HG03432 (cell line): ENCODE measurements around the gene ZSCAN10.

Experiments used
- ATAC-seq: cut with Tn5 transposase; IDR thresholded peaks from one replicate; pipeline ENCODE4 v1.9.1; 2021; ENCODE audit warnings: mild to moderate bottlenecking, moderate library complexity; ENCODE audit not compliant: unreplicated experiment

Gene ZSCAN10

DNA sequence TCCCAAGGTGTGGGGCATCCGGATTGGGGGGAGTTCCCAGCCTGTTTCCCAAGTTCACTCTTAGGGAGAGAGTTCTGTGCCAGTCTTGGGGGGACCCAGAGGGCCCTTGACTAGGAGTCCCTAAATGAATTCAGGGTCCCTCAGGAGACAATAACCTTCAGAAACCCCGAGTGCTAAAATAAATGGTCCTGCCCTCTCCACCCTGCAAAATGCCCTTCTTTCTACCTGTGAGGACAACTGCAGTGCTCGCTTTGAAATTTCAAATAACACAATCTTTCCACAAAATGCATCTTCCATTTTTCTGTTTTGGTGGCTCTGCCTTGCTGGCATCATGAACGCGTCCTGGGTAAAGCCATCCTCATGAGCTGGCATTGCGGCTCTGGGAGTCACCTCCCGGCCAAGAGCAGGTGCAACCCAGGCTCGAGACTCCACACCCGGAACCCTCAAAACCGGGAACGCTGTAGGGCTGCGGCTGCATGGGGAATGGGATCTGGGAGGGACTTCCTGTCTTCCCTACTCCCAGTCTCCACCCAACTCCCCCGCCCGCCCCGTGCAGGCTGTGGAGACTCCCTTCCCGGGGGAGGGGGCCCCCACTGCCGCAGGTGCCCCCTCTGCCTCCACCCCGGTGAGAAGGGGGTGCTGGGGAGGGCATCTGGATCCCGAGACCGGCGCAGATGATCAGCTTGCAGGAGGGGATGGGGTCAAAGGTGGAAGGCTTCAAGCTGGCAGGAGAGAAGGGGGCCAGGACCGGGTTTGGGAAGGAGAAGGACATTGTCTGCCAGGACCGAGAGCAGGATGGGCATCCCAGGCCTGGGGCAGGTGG, 13.2 kb upstream of the ZSCAN10 start, which contains the start of gene ZNF205:
ZNF205 (plus strand) TSS at position 529 of the 823 bp plus-strand sequence. CDS start 845 bp downstream, outside the sequence.
- ATAC-seq, result no peak

DNA sequence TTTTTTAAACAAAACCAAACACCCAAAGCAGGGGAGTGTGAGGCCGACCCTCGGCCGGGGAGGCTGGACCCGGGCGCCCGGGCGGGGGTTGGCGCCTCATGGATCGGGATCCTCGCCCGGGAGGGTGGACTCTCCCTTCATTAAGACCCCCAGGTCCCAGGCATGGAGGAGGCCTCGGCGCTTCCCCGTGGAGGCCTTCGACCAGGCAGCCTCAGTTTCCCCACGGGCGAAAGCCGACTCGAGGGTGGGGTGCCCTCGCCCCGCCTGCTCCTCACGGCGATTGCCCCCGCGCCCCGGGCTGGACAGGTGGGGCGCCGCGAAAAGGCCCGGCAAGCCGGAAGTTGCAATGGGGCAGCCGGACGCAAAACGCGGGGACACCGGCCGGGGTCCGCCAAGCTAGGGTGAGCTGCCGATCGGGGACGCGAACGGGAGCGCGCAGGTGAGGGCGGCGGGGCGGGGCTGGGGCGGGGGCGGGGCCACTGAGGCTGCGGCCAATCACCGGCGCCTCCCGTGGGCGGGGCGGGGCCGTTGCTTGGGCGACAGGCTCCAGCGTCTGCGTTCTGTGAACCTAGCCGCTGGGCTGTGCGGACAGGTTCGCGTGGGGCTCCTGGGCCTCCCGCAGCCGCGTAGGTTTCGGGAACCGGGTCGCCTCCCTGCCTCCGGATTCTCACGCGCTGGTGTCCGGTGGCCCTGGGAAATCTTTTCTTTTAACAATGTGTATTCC, 7.3 kb upstream of the ZSCAN10 start:
- ATAC-seq, result peak; percentile 90

DNA sequence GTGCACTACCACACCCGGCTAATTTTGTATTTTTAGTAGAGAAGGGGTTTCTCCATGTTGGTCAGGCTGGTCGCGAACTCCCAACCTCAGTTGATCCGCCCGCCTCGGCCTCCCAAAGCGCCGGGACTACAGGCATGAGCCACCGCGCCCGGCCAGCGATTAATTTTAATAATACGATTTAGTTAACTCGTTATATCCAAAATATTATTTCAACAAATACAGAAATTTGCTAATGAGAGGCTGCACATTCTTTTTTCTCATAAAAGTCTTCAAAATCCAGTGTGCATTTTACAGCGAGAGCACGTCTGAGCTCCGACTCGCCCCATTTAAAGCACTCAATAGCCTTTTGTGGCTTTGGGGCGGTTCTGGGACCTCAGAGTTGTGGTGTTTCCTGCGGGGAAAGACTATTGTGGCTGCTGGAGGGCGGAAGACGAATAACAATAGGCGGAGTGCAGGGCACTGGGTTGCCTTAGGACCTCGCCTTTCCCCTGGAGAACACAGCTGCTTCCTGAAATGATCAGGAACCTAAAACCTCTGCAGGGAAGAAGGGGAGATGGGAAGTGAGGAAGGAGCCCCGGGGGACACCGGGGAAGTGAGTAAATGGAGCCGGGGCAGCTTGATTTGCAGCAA, 2.9 kb upstream of the ZSCAN10 start:
- ATAC-seq, result no peak

GRCh38 chr16:3101018-3101840, 2.1 kb upstream of the ZSCAN10 start:
- ATAC-seq, result no peak

- peak; percentile 72 for ATAC-seq
These were observed 822 bp upstream of the ZSCAN10 start for GRCh38 chr16:3099732-3100499.

DNA sequence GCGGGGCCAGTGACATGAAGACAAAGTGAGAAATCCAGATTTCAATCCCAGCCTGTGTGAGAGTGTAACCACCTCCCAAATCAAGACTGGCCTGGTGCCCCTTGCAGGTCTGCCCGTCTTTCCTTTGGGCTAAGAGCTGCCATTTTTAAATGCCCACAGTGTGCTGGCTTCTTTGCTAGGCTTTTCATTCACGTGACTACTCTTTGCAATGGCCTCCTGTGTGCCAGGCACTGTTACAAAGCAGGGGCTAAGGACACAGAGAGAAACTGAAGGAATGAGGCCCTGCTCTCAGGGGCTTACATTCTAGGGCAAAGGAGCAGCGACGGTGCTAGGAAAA, 269 bp upstream of the ZSCAN10 start:
- ATAC-seq, result no peak

DNA sequence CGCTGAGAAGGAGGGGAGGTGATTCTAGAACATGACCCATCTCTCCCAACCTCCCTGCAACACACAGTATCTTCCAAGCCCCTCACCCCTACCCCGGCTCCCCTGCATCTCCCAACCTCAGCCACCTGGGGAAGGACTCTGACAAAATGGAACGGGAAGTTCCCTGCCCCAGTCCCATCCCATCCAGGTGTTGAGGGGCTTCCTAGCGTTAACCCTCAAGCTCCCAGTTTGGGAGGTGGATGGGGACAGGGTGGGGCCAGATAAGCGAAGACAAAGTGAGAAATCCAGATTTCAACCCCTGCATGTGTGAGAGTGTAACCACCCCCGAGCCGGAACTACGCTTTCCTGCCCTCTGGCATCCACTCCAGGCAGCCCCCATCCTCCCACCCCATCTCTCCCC, 1.8 kb downstream of the ZSCAN10 start:
- no peak for ATAC-seq

- ATAC-seq, result no peak
These were observed 2.7 kb downstream of the ZSCAN10 start for GRCh38 chr16:3096362-3096761.

GRCh38 chr16:3095869-3096268, 3.2 kb downstream of the ZSCAN10 start:
- peak; percentile 59 for ATAC-seq

- ATAC-seq, result no peak
These were observed 4.6 kb downstream of the ZSCAN10 start for GRCh38 chr16:3094289-3095027.

GRCh38 chr16:3092501-3092941, 6.6 kb downstream of the ZSCAN10 start:
- ATAC-seq, result no peak

DNA sequence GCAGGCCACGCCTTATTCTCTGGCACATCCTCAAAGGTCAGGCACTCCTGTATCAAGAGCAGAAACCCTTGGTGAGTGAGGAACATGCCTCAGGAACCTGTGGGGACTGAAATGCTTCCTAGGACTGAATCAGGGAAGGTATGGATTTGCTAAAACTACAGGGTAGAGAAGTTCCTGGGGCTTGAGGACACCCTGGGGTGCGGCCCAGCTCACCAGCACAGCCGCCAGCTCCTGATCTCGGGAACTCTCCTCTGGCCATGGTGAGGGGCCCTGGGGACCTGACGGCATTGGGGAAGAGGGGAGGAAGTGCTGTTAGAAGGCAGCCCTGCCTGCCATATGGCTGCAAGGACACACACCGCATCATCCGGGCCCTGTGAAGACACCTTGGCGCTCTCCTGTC, 7.5 kb downstream of the ZSCAN10 start:
- no peak for ATAC-seq

- no peak for ATAC-seq
These were observed 9.1 kb downstream of the ZSCAN10 start for GRCh38 chr16:3089717-3090592.

DNA sequence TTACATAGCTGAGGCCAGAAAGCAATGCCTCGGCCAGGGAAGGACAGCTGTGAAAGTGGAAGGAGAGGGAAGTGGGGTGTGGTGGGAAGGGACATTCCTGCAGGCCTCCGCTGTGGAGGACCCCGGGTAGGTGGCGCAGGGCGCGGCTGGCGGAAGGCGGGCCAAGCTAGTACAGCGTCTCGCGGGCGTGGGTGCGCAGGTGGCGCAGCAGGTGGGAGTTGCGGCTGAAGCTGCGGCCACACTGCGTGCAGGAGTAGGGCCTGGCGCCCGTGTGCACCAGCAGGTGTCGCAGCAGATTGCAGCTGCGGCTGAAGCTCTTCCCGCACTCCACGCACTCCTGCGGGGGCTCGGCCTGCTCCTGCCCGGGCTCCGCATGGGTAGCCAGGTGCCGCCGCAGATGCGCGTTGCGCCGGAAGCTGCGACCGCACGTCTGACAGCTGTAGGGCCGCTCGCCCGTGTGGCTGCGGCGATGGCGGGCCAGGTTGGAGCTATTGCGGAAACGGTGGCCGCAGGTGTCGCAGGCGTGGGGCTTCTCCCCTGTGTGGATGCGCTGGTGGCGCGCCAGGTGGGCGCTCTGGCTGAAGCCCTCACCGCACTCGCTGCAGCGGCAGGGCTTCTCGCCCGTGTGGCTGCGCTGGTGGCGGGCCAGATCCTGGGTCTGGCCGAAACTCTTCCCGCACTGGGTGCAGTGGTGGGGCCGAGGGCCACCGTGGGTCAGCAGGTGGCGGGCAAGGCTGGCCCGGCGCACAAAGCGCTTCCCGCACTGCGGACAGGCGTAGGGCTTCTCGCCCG, 10.0 kb downstream of the ZSCAN10 start:
- no peak for ATAC-seq

DNA sequence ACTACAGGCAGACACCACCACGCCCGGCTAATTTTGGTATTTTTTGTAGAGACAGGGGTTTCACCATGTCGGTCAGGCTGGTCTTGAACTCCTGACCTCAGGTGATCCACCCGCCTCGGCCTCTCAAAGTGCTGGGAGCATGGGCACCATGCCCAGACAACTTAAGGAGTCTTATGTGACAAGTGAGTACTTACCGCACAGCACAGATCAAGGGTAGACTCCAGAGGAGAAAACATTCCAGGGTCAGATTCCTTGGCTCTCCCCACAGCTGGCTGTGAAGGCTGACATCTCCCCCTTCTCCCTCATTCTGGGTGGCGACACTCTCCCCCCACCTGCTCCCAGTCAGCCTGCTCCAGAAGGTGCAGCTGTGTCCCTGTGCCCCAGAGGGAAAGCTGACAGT, 10.6 kb downstream of the ZSCAN10 start:
- no peak for ATAC-seq

GRCh38 chr16:3087243-3088235, 11.6 kb downstream of the ZSCAN10 start:
- ATAC-seq, result no peak
